GM10266 (cell line): ENCODE measurements around the gene CNTLN.
"Not testable (repeated sequence)": the region's sequence is repeated elsewhere in the genome, so short reads cannot be mapped to it uniquely, and the experiment has no call there.

Experiments
- DNase-seq: peaks from one replicate; pipeline ENCODE4 v3.0.0; 2012; ENCODE audit errors: extremely low spot score
- CTCF ChIP-seq: IDR thresholded peaks from 2 replicates; pipeline ENCODE4 v1.5.1; 2012; ENCODE audit warnings: mild to moderate bottlenecking, low read depth; ENCODE audit not compliant: control insufficient read depth, insufficient read depth; ENCODE audit errors: missing control alignments

CNTLN gene

GRCh38 chr9:17222932-17223331, 88.1 kb downstream of the CNTLN start:
- DNase-seq, result no peak

GRCh38 chr9:17225407-17225806, 90.6 kb downstream of the CNTLN start:
- TF ChIP-seq CTCF, result no peak
- DNase-seq, result no peak

More at GRCh38 chr9:17222932-17223331, 88.1 kb downstream of the CNTLN start:
- TF ChIP-seq CTCF, result no peak

- no peak for DNase-seq
- TF ChIP-seq CTCF, result no peak
These were observed 95.2 kb downstream of the CNTLN start for GRCh38 chr9:17229945-17230560.

- no peak for TF ChIP-seq CTCF
- DNase-seq, result no peak
These were observed 95.8 kb downstream of the CNTLN start for GRCh38 chr9:17230646-17231045.

- no peak for TF ChIP-seq CTCF
- DNase-seq, result no peak
These were observed 101.3 kb downstream of the CNTLN start for GRCh38 chr9:17236147-17236546.

GRCh38 chr9:17246770-17247169, 111.9 kb downstream of the CNTLN start:
- DNase-seq, result no peak
- TF ChIP-seq CTCF, result no peak

- DNase-seq, result no peak
- no peak for TF ChIP-seq CTCF
These were observed 116.3 kb downstream of the CNTLN start for GRCh38 chr9:17251100-17251499.

GRCh38 chr9:17268531-17269188, 133.8 kb downstream of the CNTLN start:
- DNase-seq, result not testable (repeated sequence)
